GM21576 (cell line): ENCODE data around the gene NKAIN2.

Source experiments
- ATAC-seq: cut with Tn5 transposase; IDR thresholded peaks from one replicate; pipeline ENCODE4 v1.9.1; 2021; ENCODE audit warnings: mild to moderate bottlenecking, moderate library complexity; ENCODE audit not compliant: unreplicated experiment

Gene NKAIN2

GRCh38 chr6:124868481-124868880 is 1064.8 kb downstream of the NKAIN2 start:
- ATAC-seq = no peak

GRCh38 chr6:124869416-124869815 is 1065.8 kb downstream of the NKAIN2 start:
- ATAC-seq = no peak

DNA sequence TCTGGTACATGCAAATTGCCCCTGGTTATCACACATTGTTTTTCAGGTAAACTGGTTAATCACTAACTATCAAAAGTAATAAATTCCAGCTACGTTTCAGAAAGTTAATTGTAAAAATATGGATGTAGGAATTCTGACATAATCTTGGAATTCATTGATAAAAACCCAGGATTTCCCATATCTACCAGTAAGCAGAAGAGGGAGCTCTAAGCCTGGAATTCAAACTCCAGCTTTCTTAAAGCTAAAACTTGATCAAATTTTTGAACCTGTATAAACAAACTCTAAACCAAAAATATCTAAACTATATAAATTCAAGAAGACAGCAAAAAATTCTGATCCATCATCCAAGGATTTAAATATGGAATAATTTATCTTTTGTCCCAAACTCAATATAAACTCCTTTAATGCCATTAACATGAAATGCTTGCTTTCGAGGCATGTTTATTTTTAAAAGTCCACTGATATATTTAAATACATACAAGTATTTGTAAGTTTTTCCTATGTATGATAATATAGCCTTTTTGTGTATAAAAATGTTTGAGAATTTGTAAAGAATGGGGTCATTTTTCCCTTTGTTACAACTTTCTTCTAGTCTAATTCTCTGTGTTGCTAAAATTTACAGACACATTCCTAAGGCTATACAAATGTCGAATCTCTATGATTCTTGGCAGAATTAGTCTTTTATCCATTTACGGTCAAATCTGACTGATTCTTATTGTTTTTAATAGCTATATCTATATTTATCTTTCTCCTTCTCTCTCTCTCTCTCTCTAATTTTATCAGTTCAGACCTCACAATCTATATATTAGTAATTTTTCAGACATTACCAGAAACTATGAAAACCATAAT is 1067.2 kb downstream of the NKAIN2 start:
- ATAC-seq = no peak

- ATAC-seq = peak; percentile 56
Measured at GRCh38 chr6:124872361-124873065, 1068.8 kb downstream of the NKAIN2 start.

- ATAC-seq = no peak
Measured at GRCh38 chr6:124873066-124873410, 1069.4 kb downstream of the NKAIN2 start.
